Head of caudate nucleus (tissue), 42 donors: ENCODE data around the gene SLC19A1.
"Not testable (repeated sequence)": the region's sequence is repeated elsewhere in the genome, so short reads cannot be mapped to it uniquely, and the experiment has no call there.

ENCODE experiments used
- DNase-seq, 42 donors: peaks; one replicate each; pipeline versions ENCODE4 v3.0.0 to v3.0.0-alpha.2; 2020 to 2021; ENCODE audit warnings: mixed read lengths in 7 of 42
- intact Hi-C: fragments of 100-400 bp; cut with DNase I; formaldehyde crosslinking; loops from one replicate; pipeline ENCODE4 v1.15.0; 2022

Gene SLC19A1

GRCh38 chr21:45578176-45578801, 36.0 kb upstream of the SLC19A1 start:
- DNase-seq: peak in 10 of 42 donors; percentile 1 to 39 (median 14)
- intact Hi-C loops: no loop called here

- peak in 8 of 42 donors; percentile 0 to 27 (median 12) for DNase-seq
- intact Hi-C loops: no loop called here
These were observed 35.5 kb upstream of the SLC19A1 start for GRCh38 chr21:45577801-45578175.

GRCh38 chr21:45576838-45577737, 34.8 kb upstream of the SLC19A1 start:
- DNase-seq: peak in 9 of 42 donors; percentile 3 to 36 (median 13)
- intact Hi-C loops: no loop called here

GRCh38 chr21:45575993-45576837, 34.0 kb upstream of the SLC19A1 start:
- intact Hi-C loops: no loop called here
- DNase-seq: peak in 8 of 42 donors; percentile 2 to 39 (median 12)

- peak in 6 of 42 donors; percentile 1 to 31 (median 18) for DNase-seq
- intact Hi-C loops: no loop called here
These were observed 33.2 kb upstream of the SLC19A1 start for GRCh38 chr21:45575304-45575992.

- DNase-seq: peak in 6 of 42 donors; percentile 0 to 22 (median 4)
- intact Hi-C loops: no loop called here
These were observed 32.5 kb upstream of the SLC19A1 start for GRCh38 chr21:45574691-45575090.

- DNase-seq: peak in 6 of 42 donors; percentile 1 to 32 (median 16)
- intact Hi-C loops: no loop called here
These were observed 31.9 kb upstream of the SLC19A1 start for GRCh38 chr21:45574081-45574501.

GRCh38 chr21:45573452-45574035, 31.3 kb upstream of the SLC19A1 start:
- peak in 8 of 42 donors; percentile 3 to 40 (median 16) for DNase-seq
- intact Hi-C loops: no loop called here

GRCh38 chr21:45572783-45573451, 30.7 kb upstream of the SLC19A1 start:
- intact Hi-C loops: no loop called here
- DNase-seq: peak in 5 of 42 donors; percentile 2 to 16 (median 12)

- intact Hi-C loops: no loop called here
- DNase-seq: peak in 4 of 42 donors; percentile 4 to 34 (median 14)
These were observed 30.0 kb upstream of the SLC19A1 start for GRCh38 chr21:45572231-45572630.

GRCh38 chr21:45571641-45572040, 29.4 kb upstream of the SLC19A1 start:
- DNase-seq: peak in 1 of 42 donors; percentile 0
- intact Hi-C loops: no loop called here

- intact Hi-C loops: no loop called here
- peak in 4 of 42 donors; percentile 7 to 34 (median 12) for DNase-seq
These were observed 28.8 kb upstream of the SLC19A1 start for GRCh38 chr21:45570826-45571601.

GRCh38 chr21:45570071-45570470, 27.8 kb upstream of the SLC19A1 start:
- DNase-seq: peak in 1 of 42 donors; percentile 5
- intact Hi-C loops: no loop called here

- DNase-seq: no peak
- intact Hi-C loops: no loop called here
These were observed 26.1 kb upstream of the SLC19A1 start for GRCh38 chr21:45568383-45568782.

- DNase-seq: peak in 1 of 42 donors; percentile 2
- intact Hi-C loops: not testable (repeated sequence)
These were observed 21.9 kb upstream of the SLC19A1 start for GRCh38 chr21:45564137-45564536.

- intact Hi-C loops: no loop called here
- peak in 4 of 42 donors; percentile 4 to 15 (median 4) for DNase-seq
These were observed 20.7 kb upstream of the SLC19A1 start for GRCh38 chr21:45562965-45563364.

- intact Hi-C loops: no loop called here
- DNase-seq: peak in 4 of 42 donors; percentile 1 to 13 (median 3)
These were observed 20.2 kb upstream of the SLC19A1 start for GRCh38 chr21:45562402-45562801.
